GM19351 (cell line): ENCODE measurements around the gene PABPC1L2A.
"Not testable (repeated sequence)": the region's sequence is repeated elsewhere in the genome, so short reads cannot be mapped to it uniquely, and the experiment has no call there.

Source experiments
- ATAC-seq: cut with Tn5 transposase; IDR thresholded peaks from one replicate; pipeline ENCODE4 v1.9.1; 2021; ENCODE audit warnings: mild to moderate bottlenecking, moderate library complexity; ENCODE audit not compliant: unreplicated experiment

PABPC1L2A gene

GRCh38 chrX:73079024-73079562 is at the start of gene PABPC1L2A:
Gene PABPC1L2A, minus strand, starts transcription at chrX:73079512. Its CDS starts 126 bp downstream, at chrX:73079386.
- not testable (repeated sequence) for ATAC-seq

DNA sequence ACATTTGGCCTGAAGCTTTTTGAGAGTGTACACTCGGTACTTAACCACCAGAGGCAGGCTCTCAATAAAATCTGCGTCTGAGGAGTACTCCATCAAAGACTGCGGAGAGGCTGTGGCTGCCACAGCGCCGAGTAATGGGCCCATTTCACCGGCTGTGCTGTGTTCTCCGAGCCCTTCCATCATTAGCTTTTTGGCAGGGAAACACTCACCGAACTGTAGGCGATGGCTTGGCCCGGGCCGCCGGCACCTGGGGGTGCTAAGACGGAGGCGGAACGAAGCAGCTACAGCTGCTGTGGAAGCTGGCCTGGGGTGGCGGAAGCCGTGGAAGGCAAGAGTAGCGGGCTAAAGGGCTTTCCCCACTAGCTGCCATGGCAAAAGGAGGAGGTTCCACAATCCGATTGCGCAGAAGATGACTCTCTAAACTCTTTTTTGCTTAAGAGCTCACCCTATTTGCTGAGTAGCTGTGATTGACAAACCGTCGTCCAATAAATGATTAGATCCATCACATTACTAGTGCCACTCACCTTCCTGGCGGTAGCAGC is 48.5 kb upstream of the PABPC1L2A start:
- ATAC-seq: no peak

- no peak for ATAC-seq
Measured at GRCh38 chrX:73126240-73126639, 46.9 kb upstream of the PABPC1L2A start.

- not testable (repeated sequence) for ATAC-seq
Measured at GRCh38 chrX:73099505-73099904, 20.2 kb upstream of the PABPC1L2A start.

DNA sequence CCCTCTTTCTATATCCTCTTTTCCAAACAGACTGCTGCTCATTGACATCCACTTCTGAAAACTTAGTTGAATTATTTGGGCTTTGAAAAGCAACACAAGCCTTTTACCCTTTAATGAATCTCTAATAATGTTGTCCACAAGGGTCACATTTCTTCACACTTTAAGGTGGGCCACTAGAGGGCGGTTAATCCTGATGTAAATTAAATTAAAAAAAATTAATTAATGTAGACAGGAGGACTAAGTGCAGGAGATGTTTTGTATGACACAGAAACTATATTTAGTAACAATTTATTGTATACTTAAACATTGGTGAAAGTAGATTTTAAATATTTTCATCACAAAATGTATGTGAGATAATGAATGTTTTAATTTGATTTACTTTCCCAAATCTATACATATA is 7.5 kb upstream of the PABPC1L2A start:
- not testable (repeated sequence) for ATAC-seq

DNA sequence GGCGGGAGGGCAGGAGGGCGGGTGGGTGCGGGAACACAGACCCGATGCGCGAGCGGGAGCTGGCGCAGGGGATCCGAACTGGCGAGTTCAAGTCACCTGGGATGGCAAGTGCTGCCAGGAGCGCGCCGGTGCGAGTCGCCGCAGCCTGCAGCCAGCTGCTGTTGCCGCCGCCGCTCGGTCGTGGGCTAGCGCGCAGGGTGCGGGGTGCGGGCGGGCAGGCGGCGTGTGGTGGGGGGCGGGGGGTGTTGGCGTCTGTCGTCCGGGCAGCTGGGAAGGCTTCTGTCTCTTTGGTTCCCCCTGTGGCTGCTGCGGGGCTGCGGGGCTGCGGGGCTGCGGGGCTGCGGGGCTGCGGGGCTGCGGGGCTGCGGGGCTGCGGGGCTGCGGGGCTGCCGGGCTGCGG is 572 bp upstream of the PABPC1L2A start:
- not testable (repeated sequence) for ATAC-seq

DNA sequence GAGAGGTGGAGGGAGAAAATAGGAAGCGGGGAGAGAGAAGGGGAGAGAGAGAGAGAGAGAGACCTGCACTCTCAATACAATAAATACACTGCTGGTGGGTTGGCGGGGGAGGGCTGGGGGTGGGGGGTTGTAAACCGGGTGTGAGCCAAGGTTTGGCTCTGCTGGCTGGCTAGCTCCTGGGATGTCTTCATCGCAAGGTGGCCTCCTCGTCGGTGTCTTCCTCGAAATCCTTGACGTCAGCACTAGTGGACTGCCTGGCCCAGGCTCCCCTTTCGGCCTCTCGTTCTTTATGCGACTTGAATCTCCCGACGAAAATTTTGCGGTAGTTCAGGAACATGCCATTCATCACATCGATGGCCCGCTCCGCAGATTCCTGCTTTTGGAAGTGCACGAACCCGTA is 715 bp downstream of the PABPC1L2A start:
- ATAC-seq: not testable (repeated sequence)

- no peak for ATAC-seq
Measured at GRCh38 chrX:73076838-73077237, 2.5 kb downstream of the PABPC1L2A start.

GRCh38 chrX:73069365-73070035 is 9.8 kb downstream of the PABPC1L2A start:
- ATAC-seq: no peak

GRCh38 chrX:73068467-73069364 is 10.6 kb downstream of the PABPC1L2A start:
- no peak for ATAC-seq

GRCh38 chrX:73067761-73068466 is 11.4 kb downstream of the PABPC1L2A start:
- not testable (repeated sequence) for ATAC-seq

DNA sequence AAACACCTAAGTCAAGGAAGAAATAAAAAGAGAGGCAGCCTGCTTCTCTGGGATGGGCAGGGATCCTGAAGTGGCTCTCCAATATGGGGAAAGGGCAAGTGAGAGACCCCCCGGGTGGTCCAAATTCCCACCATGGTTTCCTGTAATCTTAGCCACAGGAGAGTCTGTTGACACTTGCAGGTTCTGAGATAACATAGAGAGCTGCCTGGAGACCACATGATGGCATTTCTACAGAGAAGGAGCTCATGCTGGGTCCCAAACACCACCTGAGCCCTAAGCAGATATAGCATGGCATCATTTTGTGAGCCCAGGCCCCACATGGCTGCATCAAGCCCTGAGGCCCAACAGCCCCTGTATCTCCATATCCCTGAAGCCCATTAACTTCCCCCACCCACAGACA is 50.4 kb downstream of the PABPC1L2A start:
- ATAC-seq: no peak
